HEK293 (cell line): ENCODE data around the gene PLAGL2.

Experiments used
- ELK4 ChIP-seq: IDR thresholded peaks from 2 replicates; pipeline ENCODE4 v1.6.1; 2011; ENCODE audit warnings: mild to moderate bottlenecking, low read depth, low read length, borderline replicate concordance
- FEZF1 ChIP-seq: fragments of 450-650 bp; formaldehyde crosslinking; IDR thresholded peaks from 2 replicates; pipeline ENCODE4 v1.5.1; 2016; ENCODE audit warnings: missing biosample characterization, missing genetic modification characterization
- GFI1B ChIP-seq: fragments of 450-650 bp; formaldehyde crosslinking; IDR thresholded peaks from 2 replicates; pipeline ENCODE4 v1.5.1; 2016; ENCODE audit warnings: missing biosample characterization, missing genetic modification characterization
- GLI2 ChIP-seq: fragments of 450-650 bp; formaldehyde crosslinking; IDR thresholded peaks from 2 replicates; pipeline ENCODE4; 2017; ENCODE audit warnings: missing biosample characterization, missing genetic modification characterization, low read depth, borderline replicate concordance
- GLIS1 ChIP-seq: fragments of 450-650 bp; formaldehyde crosslinking; IDR thresholded peaks from 2 replicates; pipeline ENCODE4 v1.5.1; 2016; ENCODE audit warnings: missing biosample characterization, missing genetic modification characterization
- KLF1 ChIP-seq: fragments of 450-650 bp; formaldehyde crosslinking; IDR thresholded peaks from 2 replicates; pipeline ENCODE4 v1.5.1; 2016; ENCODE audit warnings: missing biosample characterization, missing genetic modification characterization
- KLF7 ChIP-seq: fragments of 450-650 bp; formaldehyde crosslinking; IDR thresholded peaks from 2 replicates; pipeline ENCODE4 v1.5.1; 2016; ENCODE audit warnings: missing biosample characterization, missing genetic modification characterization, borderline replicate concordance
- OSR2 ChIP-seq: fragments of 450-650 bp; formaldehyde crosslinking; IDR thresholded peaks from 2 replicates; pipeline ENCODE4 v1.5.1; 2016; ENCODE audit warnings: missing biosample characterization, missing genetic modification characterization
- PRDM4 ChIP-seq: fragments of 450-650 bp; formaldehyde crosslinking; IDR thresholded peaks from 2 replicates; pipeline ENCODE4 v1.5.1; 2017; ENCODE audit warnings: missing biosample characterization, missing genetic modification characterization
- SCRT2 ChIP-seq: fragments of 450-650 bp; formaldehyde crosslinking; IDR thresholded peaks from 2 replicates; pipeline ENCODE4 v1.5.1; 2016; ENCODE audit warnings: missing biosample characterization, missing genetic modification characterization
- SETDB1 ChIP-seq: IDR thresholded peaks from one replicate; pipeline ENCODE4 v1.6.1; 2017; ENCODE audit warnings: mild to moderate bottlenecking, low read length, moderate library complexity, mixed read lengths; ENCODE audit not compliant: insufficient read length
- ZBTB20 ChIP-seq: fragments of 450-650 bp; formaldehyde crosslinking; IDR thresholded peaks from 2 replicates; pipeline ENCODE4 v1.5.1; 2016; ENCODE audit warnings: missing biosample characterization, missing genetic modification characterization
- ZEB2 ChIP-seq: fragments of 450-650 bp; formaldehyde crosslinking; IDR thresholded peaks from 2 replicates; pipeline ENCODE4 v1.5.1; 2016; ENCODE audit warnings: missing biosample characterization, missing genetic modification characterization
- ZFP41 ChIP-seq: fragments of 450-650 bp; formaldehyde crosslinking; IDR thresholded peaks from 2 replicates; pipeline ENCODE4 v1.5.1; 2016; ENCODE audit warnings: missing biosample characterization, missing genetic modification characterization, borderline replicate concordance
- ZIC2 ChIP-seq: fragments of 450-650 bp; formaldehyde crosslinking; IDR thresholded peaks from 2 replicates; pipeline ENCODE4 v1.5.1; 2016; ENCODE audit warnings: missing biosample characterization, missing genetic modification characterization
- ZNF10 ChIP-seq: fragments of 450-650 bp; formaldehyde crosslinking; IDR thresholded peaks from 2 replicates; pipeline ENCODE4 v1.5.1; 2017; ENCODE audit warnings: missing biosample characterization, missing genetic modification characterization
- ZNF114 ChIP-seq: fragments of 450-650 bp; formaldehyde crosslinking; IDR thresholded peaks from 2 replicates; pipeline ENCODE4 v1.5.0; 2017; ENCODE audit warnings: missing biosample characterization, missing genetic modification characterization
- ZNF175 ChIP-seq: fragments of 450-650 bp; formaldehyde crosslinking; IDR thresholded peaks from 2 replicates; pipeline ENCODE4 v1.5.1; 2016; ENCODE audit warnings: missing biosample characterization, missing genetic modification characterization
- ZNF19 ChIP-seq: fragments of 450-650 bp; formaldehyde crosslinking; IDR thresholded peaks from 2 replicates; pipeline ENCODE4; 2016; ENCODE audit warnings: missing biosample characterization, missing genetic modification characterization, low read depth
- ZNF214 ChIP-seq: fragments of 450-650 bp; formaldehyde crosslinking; IDR thresholded peaks from 2 replicates; pipeline ENCODE4 v1.5.1; 2017; ENCODE audit warnings: missing biosample characterization, mild to moderate bottlenecking, missing genetic modification characterization, borderline replicate concordance
- ZNF221 ChIP-seq: fragments of 450-650 bp; formaldehyde crosslinking; IDR thresholded peaks from 2 replicates; pipeline ENCODE4 v1.5.1; 2017; ENCODE audit warnings: missing biosample characterization, missing genetic modification characterization, borderline replicate concordance
- ZNF292 ChIP-seq: fragments of 450-650 bp; formaldehyde crosslinking; IDR thresholded peaks from 2 replicates; pipeline ENCODE4 v1.5.1; 2016; ENCODE audit warnings: low read depth, missing biosample characterization, missing genetic modification characterization, borderline replicate concordance
- ZNF621 ChIP-seq: fragments of 450-650 bp; formaldehyde crosslinking; IDR thresholded peaks from 2 replicates; pipeline ENCODE4 v1.5.1; 2017; ENCODE audit warnings: missing biosample characterization, missing genetic modification characterization
- ZNF639 ChIP-seq: fragments of 450-650 bp; formaldehyde crosslinking; IDR thresholded peaks from 2 replicates; pipeline ENCODE4 v1.5.1; 2016; ENCODE audit warnings: missing biosample characterization, missing genetic modification characterization
- ZNF658 ChIP-seq: fragments of 450-650 bp; formaldehyde crosslinking; IDR thresholded peaks from 2 replicates; pipeline ENCODE4; 2016; ENCODE audit warnings: missing biosample characterization, missing genetic modification characterization
- ZNF843 ChIP-seq: fragments of 450-650 bp; formaldehyde crosslinking; IDR thresholded peaks from 2 replicates; pipeline ENCODE4 v1.5.1; 2016; ENCODE audit warnings: missing biosample characterization, missing genetic modification characterization
- ZSCAN30 ChIP-seq: fragments of 450-650 bp; IDR thresholded peaks from 2 replicates; pipeline ENCODE4 v1.5.1; 2018; ENCODE audit warnings: missing biosample characterization, mild to moderate bottlenecking, missing genetic modification characterization, moderate library complexity
- TF ChIP-seq, protein P1 (sequence below): fragments of 450-650 bp; formaldehyde crosslinking; IDR thresholded peaks from 2 replicates; pipeline ENCODE4 v1.5.1; 2016; ENCODE audit warnings: missing biosample characterization, missing genetic modification characterization
- TF ChIP-seq, protein P2 (sequence below): fragments of 450-650 bp; formaldehyde crosslinking; IDR thresholded peaks from 2 replicates; pipeline ENCODE4 v1.5.1; 2016; ENCODE audit warnings: missing biosample characterization, missing genetic modification characterization
- TF ChIP-seq, protein P3 (sequence below): fragments of 450-650 bp; formaldehyde crosslinking; IDR thresholded peaks from 2 replicates; pipeline ENCODE4 v1.5.1; 2016; ENCODE audit warnings: missing biosample characterization, missing genetic modification characterization

The PLAGL2 gene

GRCh38 chr20:32227744-32228688, 20.5 kb upstream of the PLAGL2 start (continued):
- TF ChIP-seq ZNF639 (tag by site-specific recombination) = no peak
- TF ChIP-seq OSR2 (tag by site-specific recombination) = peak; percentile 39; the same call in 1 of the 2 replicates
- TF ChIP-seq GLIS1 = peak; percentile 96
- TF ChIP-seq ZNF214 (tag by site-specific recombination) = no peak
- TF ChIP-seq GLI2 (tag by site-specific recombination) = no peak
- no peak for TF ChIP-seq ZFP41 (tag by site-specific recombination)
- TF ChIP-seq ZEB2 (tag by site-specific recombination) = peak; percentile 54; the same call in 1 of the 2 replicates
- TF ChIP-seq ZIC2 (tag by site-specific recombination) = peak; percentile 80
- TF ChIP-seq ZBTB20 (tag by site-specific recombination) = peak; percentile 83
- peak; percentile 58; the same call in 1 of the 2 replicates for TF ChIP-seq PRDM4 (tag by site-specific recombination)
- TF ChIP-seq, protein P1, sequence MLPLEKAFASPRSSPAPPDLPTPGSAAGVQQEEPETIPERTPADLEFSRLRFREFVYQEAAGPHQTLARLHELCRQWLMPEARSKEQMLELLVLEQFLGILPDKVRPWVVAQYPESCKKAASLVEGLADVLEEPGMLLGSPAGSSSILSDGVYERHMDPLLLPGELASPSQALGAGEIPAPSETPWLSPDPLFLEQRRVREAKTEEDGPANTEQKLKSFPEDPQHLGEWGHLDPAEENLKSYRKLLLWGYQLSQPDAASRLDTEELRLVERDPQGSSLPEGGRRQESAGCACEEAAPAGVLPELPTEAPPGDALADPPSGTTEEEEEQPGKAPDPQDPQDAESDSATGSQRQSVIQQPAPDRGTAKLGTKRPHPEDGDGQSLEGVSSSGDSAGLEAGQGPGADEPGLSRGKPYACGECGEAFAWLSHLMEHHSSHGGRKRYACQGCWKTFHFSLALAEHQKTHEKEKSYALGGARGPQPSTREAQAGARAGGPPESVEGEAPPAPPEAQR = no peak
- no peak for TF ChIP-seq ZNF658
- TF ChIP-seq ZNF843 (tag by site-specific recombination) = no peak; the same call in 1 of the 2 replicates
- TF ChIP-seq ZNF621 (tag by site-specific recombination) = no peak
- no peak for TF ChIP-seq GFI1B (tag by site-specific recombination)
- TF ChIP-seq, protein P2, sequence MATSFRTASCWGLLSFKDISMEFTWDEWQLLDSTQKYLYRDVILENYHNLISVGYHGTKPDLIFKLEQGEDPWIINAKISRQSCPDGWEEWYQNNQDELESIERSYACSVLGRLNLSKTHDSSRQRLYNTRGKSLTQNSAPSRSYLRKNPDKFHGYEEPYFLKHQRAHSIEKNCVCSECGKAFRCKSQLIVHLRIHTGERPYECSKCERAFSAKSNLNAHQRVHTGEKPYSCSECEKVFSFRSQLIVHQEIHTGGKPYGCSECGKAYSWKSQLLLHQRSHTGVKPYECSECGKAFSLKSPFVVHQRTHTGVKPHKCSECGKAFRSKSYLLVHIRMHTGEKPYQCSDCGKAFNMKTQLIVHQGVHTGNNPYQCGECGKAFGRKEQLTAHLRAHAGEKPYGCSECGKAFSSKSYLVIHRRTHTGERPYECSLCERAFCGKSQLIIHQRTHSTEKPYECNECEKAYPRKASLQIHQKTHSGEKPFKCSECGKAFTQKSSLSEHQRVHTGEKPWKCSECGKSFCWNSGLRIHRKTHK = no peak
- no peak for TF ChIP-seq SETDB1
- peak; percentile 82 for TF ChIP-seq FEZF1 (tag by site-specific recombination)
- TF ChIP-seq ZNF292 (tag by site-specific recombination) = no peak
- TF ChIP-seq ZNF10 (tag by site-specific recombination) = no peak
- TF ChIP-seq ZSCAN30 (tag by site-specific recombination) = peak; percentile 77
- TF ChIP-seq KLF7 (tag by site-specific recombination) = no peak
- peak; percentile 97 for TF ChIP-seq SCRT2 (tag by site-specific recombination)
- no peak for TF ChIP-seq ELK4
- TF ChIP-seq, protein P3, sequence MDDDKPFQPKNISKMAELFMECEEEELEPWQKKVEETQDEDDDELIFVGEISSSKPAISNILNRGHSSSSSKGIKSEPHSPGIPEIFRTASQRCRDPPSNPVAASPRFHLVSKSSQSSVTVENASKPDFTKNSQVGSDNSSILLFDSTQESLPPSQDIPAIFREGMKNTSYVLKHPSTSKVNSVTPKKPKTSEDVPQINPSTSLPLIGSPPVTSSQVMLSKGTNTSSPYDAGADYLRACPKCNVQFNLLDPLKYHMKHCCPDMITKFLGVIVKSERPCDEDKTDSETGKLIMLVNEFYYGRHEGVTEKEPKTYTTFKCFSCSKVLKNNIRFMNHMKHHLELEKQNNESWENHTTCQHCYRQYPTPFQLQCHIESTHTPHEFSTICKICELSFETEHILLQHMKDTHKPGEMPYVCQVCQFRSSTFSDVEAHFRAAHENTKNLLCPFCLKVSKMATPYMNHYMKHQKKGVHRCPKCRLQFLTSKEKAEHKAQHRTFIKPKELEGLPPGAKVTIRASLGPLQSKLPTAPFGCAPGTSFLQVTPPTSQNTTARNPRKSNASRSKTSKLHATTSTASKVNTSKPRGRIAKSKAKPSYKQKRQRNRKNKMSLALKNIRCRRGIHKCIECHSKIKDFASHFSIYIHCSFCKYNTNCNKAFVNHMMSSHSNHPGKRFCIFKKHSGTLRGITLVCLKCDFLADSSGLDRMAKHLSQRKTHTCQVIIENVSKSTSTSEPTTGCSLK (tag by site-specific recombination) = no peak
- no peak for TF ChIP-seq ZNF19
- no peak for TF ChIP-seq ZNF175 (tag by site-specific recombination)
- TF ChIP-seq KLF1 (tag by site-specific recombination) = peak; percentile 64
- no peak for TF ChIP-seq ZNF221
- no peak for TF ChIP-seq ZNF114 (tag by site-specific recombination)
